Measurements from ENCODE around the gene CCNF. TPM values are rescaled to one million over a fixed set of nuclear protein-coding genes. Genes with fewer than 3 reads are reported as not detected.

CCNF gene
- total and polyA plus RNA-seq, 2 of the 4 experiments (the other 2 are of a cell fraction), result 8.2 to 20.1 TPM

GRCh38 chr16:2474877-2475412 lies 45.7 kb downstream of the CCNF start, which contains the start of gene TBC1D24:
TSS of gene TBC1D24 (plus strand) at chr16:2475127. CDS start at chr16:2496149, 21,022 bp downstream.
- dilution Hi-C loops (cut with HindIII; ENCODE audit: low sequenced_read_pairs, unreplicated experiment) (no loop called here), intact Hi-C loops (cut with micrococcal nuclease) (loop anchor here (1.0 kb wide), 1 partner anchor 26 kb away; no protein-coding TSS in a partner anchor), in situ Hi-C loops (cut with MboI; ENCODE audit: low sequenced_read_pairs) (no loop called here)
- ATAC-seq (ENCODE audit: low read depth) (peak; percentile 79), DNase-seq (peak; percentile 72)
- H2AFZ ChIP-seq (replicated peaks; ENCODE audit: low read length, poor library complexity), result peak within 1 kb of the TSS; percentile 90
- peaks cover 28% of the 10 kb centered on the region for H4K20me1 ChIP-seq (ENCODE audit: insufficient read depth, low read length)
- no TSS peak for BruUV-seq (replicated peaks)
- H2BK20ac ChIP-seq (ENCODE audit: low read depth, low read length), result no peak within 1 kb of the TSS
- no peaks in the 10 kb centered on the region; the same call in 1 of the 2 replicates for H3K27me3 ChIP-seq (ENCODE audit: control insufficient read depth, insufficient read depth, low read length)
- peaks cover 15% of the 10 kb centered on the region for H3K4me1 ChIP-seq (ENCODE audit: control insufficient read depth, insufficient read depth, low read length)
- peak within 1 kb of the TSS; percentile 88 for H2BK5ac ChIP-seq (ENCODE audit: low read depth, low read length, poor library complexity, severe bottlenecking)
- peak within 1 kb of the TSS; percentile 24; the same call in 1 of the 2 replicates for H3K18ac ChIP-seq (ENCODE audit: low read depth, low read length)
- H3K9ac ChIP-seq (ENCODE audit: low read depth, low read length), result peak within 1 kb of the TSS; percentile 89
- no peaks in the 10 kb centered on the region for H3K36me3 ChIP-seq (ENCODE audit: control insufficient read depth, insufficient read depth, low read length)
- H2BK15ac ChIP-seq (ENCODE audit: low read depth, low read length), result no peak within 1 kb of the TSS
- H3K9me3 ChIP-seq (ENCODE audit: control insufficient read depth, insufficient read depth, low read length), result no peaks in the 10 kb centered on the region
- peak within 1 kb of the TSS; percentile 95 for H2AK9ac ChIP-seq (replicated peaks; ENCODE audit: low read depth, low read length, poor library complexity)
- peak within 1 kb of the TSS; percentile 79 for H4K91ac ChIP-seq (ENCODE audit: insufficient read depth, low read depth, low read length)
- 1% methylated on average over 32 of the region's 77 CpGs; no CpG with 5 or more reads in 1 of the 2 experiments for WGBS, 2 experiments (ENCODE audit: extremely low coverage in 2 of 2, insufficient read length in 1 of 2)
- H2BK120ac ChIP-seq (ENCODE audit: low read depth, low read length), result no peak within 1 kb of the TSS
- 0 out of 2 replicates have a peak within 1 kb of the TSS, but pooled peaks have one; percentile 12 for H3K56ac ChIP-seq (ENCODE audit: extremely low read depth, insufficient read depth, low read length)
- peak within 1 kb of the TSS; percentile 67 to 82 for H4K8ac ChIP-seq (ENCODE audit: low read depth in 2 of 2, low read length in 2 of 2)
- peak within 1 kb of the TSS; percentile 87 for H2AK5ac ChIP-seq (ENCODE audit: low read depth, low read length)
- peak within 1 kb of the TSS; percentile 65 for H3K23ac ChIP-seq (ENCODE audit: low read depth, low read length)
- H3K4me3 ChIP-seq (ENCODE audit: insufficient read depth, low read depth, low read length), result peak within 1 kb of the TSS; percentile 92
- peak within 1 kb of the TSS; percentile 90 for H3K4ac ChIP-seq (ENCODE audit: low read depth, low read length)
- H3K9me1 ChIP-seq (ENCODE audit: insufficient read depth, low read length), result peaks cover 3% of the 10 kb centered on the region; the same call in 1 of the 2 replicates
- peaks cover 10 to 62% of the 10 kb centered on the region in 2 experiments; a peak in 3 of 4 replicates for H3K79me1 ChIP-seq (ENCODE audit: low read depth in 1 of 2, low read length in 2 of 2)
- H3K4me2 ChIP-seq (ENCODE audit: low read depth, low read length), result peak within 1 kb of the TSS; percentile 97
- peak within 1 kb of the TSS; percentile 51 for H3K14ac ChIP-seq (replicated peaks; ENCODE audit: low read depth, low read length)
- H3K27ac ChIP-seq (ENCODE audit: insufficient read depth, low read length), result peak within 1 kb of the TSS; percentile 92
- CTCF ChIA-PET, result interaction anchor here (0.6 kb wide), 1 partner anchor 8 kb away, joined by 3 read pairs; no protein-coding TSS in a partner anchor
- peak within 1 kb of the TSS; percentile 71; the same call in 1 of the 2 replicates for H4K5ac ChIP-seq (ENCODE audit: low read depth, low read length)
- POLR2A ChIA-PET (ENCODE audit: unreplicated experiment), result interaction anchor here (0.6 kb wide), 2 partner anchors 211 to 243 kb away, joined by 6 to 7 read pairs; no protein-coding TSS in a partner anchor
- no peak for TF ChIP-seq CEBPB (IDR thresholded peaks at IDR 0.05; ENCODE audit: low read depth, low read length)
- no peak for TF ChIP-seq CTCF (conservative IDR thresholded peaks at IDR 0.05; ENCODE audit: low read depth, low read length)
- no peak for TF ChIP-seq RFX5 (IDR thresholded peaks at IDR 0.05; ENCODE audit: low read depth, low read length)
- no peak for TF ChIP-seq RCOR1 (IDR thresholded peaks at IDR 0.05; ENCODE audit: insufficient replicate concordance, low read length)
- peak; percentile 78 for TF ChIP-seq BHLHE40 (IDR thresholded peaks at IDR 0.05; ENCODE audit: low read depth, low read length)
- TF ChIP-seq RAD21 (IDR thresholded peaks at IDR 0.05; ENCODE audit: low read length), result no peak
- TF ChIP-seq CHD1 (IDR thresholded peaks at IDR 0.05; ENCODE audit: low read depth, low read length), result no peak
- no peak for TF ChIP-seq MXI1 (IDR thresholded peaks at IDR 0.05; ENCODE audit: borderline replicate concordance, low read depth, low read length)
- TF ChIP-seq POLR2A (IDR thresholded peaks at IDR 0.05; ENCODE audit: low read depth, low read length), result peak; percentile 40; the same call in 1 of the 2 replicates
- no peak for TF ChIP-seq FOS (IDR thresholded peaks at IDR 0.05; ENCODE audit: low read depth, low read length)
- no peak for TF ChIP-seq ELK1 (IDR thresholded peaks at IDR 0.05; ENCODE audit: borderline replicate concordance, low read depth, low read length)
- TF ChIP-seq USF2 (IDR thresholded peaks at IDR 0.05; ENCODE audit: low read depth, low read length), result no peak; the same call in 1 of the 2 replicates
- peak; percentile 48; the same call in 1 of the 2 replicates for TF ChIP-seq MAZ (IDR thresholded peaks at IDR 0.05; ENCODE audit: borderline replicate concordance, low read depth, low read length)
- no peak for TF ChIP-seq SMC3 (IDR thresholded peaks at IDR 0.05; ENCODE audit: low read depth, low read length)

Measured in IMR-90 (cell line).